NCI-H2029 (cell line): ENCODE data around the gene RBKS.
"Not testable (repeated sequence)": the region's sequence is repeated elsewhere in the genome, so short reads cannot be mapped to it uniquely, and the experiment has no call there.

Source experiments
- DNase-seq: peaks from one replicate; lab custom pipeline; 2025; lab: John Stamatoyannopoulos, UW

Gene RBKS

DNA sequence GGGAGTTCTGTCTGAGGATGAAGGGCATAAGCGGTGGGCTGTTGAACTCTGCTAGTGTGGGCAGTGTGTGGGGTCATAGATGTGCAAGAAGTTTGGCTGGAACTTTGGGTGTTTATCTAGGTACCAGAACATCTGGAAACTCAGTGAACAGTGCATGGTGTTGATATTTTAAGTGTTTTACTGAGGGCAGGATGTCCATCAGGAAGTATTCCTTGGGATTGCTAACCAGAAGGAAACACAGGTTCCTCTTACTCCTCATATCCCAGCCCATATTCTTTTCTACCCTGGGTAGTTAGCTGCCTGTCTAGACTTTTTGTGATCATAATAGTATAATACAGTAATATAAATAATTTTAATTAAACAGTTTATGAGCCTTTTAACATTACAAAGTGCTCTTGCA, 15.9 kb upstream of the RBKS start:
- DNase-seq = no peak

DNA sequence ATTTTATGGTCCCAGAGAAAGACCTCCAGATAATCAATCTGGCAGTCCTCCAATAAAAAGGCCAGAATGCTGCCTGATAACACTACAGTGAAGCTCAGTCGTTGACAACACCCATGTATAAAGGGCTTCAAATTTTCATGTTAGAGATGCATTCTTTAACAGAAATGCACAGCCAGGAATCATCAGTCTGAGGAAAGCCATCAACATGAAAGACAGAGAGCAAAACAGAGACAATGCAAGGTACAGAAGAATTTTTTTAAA, 14.1 kb upstream of the RBKS start:
- DNase-seq = no peak

DNA sequence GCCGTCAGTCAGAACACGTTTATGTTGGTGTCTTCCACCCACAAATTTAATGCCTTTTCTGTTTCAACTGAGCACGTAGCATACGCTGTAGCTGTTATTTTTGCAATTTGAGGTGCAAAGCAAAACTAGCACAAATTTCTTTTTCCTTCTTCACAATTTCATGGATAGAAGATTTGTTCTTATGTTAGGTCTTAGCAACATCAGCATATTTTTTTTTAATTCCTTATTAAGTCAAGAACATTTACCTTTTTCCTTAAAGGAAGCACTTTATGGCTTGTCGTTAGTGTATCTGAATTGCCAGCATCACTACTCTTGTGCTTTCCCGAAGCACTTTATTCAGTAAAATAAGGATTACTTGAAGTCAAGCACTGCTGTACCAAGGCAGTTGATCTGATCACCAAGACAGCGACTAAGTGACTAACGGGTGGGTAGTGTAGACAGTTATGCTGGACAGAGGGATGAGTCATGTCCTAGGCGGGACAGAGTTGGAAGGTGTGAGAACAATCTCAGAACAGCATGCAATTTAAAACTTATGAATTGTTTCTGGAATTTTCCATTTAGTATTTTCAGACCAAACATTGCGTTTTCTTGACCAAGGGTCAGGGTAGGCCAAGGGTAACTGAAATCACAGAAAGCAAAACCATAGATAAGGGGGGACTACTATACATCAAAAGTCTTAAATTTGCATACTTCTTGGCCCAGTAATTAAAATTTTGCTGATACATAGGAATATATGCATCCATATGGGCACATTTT, 13.6 kb upstream of the RBKS start:
- DNase-seq = no peak

DNA sequence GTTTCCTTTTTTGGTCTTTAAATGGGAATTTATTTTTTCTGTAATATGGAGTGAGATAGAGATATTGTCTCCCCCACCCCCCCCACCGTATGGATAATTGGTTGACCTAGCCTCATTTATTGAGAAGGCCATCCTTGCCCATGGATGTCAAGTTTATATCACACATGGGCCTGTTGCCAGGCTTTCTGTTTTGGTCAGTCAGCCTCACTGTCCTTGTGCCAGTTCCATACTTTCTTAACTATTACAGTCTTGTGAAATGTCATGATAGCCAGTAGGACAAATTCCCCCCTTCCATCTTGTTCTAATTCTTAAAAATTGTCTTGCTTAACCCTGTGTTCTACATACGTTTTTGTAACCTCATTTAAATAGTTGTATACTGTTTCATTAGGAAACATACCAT, 12.8 kb upstream of the RBKS start:
- no peak for DNase-seq

DNA sequence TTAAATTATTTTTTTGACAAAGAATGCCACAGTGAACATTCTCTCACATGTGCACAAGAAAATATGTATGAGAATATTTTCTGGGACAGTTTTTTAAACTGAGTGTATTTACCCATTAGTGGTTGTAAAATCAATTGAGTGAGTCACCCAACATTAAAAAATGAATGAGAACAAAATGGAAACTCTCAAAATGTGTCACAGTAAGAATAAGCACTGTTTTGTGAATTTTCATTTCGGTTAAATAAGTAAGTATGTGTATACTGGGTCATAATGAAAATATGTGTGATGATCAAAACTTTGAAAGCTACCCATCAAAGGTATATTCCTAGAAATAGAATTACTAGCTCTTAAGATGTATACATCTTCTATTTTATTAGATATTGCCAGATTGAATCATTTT, 11.9 kb upstream of the RBKS start:
- no peak for DNase-seq

DNA sequence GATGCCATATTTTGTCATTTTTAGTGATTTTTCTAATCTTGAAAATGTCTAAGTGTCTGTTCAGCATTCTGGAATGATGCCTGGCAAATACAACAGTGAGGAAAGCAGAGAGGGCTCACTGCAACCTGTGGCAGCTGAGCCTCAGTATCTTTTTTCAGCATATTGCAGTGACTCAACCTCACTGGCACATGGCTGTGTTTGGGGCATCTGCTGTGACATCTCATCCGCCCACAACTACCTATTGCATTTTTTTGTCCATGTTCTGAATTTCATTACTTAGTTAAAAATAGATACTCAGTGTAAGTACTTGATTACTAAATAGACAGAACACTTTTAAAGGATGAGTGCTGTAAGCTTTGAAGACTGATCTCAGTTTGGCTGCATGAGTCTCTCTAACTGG, 11.0 kb upstream of the RBKS start:
- DNase-seq = no peak

DNA sequence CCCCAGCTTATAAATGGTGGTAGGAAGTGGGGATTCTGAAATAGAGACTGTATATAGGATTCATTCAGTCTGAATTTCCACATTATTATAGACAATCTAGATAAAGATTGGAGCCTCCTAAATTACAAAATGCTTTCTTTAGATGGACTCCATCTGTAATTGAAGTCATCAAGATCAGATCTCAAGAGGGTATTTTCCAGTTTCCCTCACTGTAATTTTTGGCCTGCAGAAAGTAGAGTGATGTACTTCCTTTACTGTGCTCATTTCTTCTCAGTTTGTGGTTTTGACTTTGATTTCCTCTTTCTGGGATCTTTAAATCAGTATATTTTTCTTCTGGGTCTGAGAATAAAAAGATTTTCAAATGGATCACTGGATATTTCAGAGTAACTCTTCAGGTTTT, 7.5 kb upstream of the RBKS start:
- no peak for DNase-seq

DNA sequence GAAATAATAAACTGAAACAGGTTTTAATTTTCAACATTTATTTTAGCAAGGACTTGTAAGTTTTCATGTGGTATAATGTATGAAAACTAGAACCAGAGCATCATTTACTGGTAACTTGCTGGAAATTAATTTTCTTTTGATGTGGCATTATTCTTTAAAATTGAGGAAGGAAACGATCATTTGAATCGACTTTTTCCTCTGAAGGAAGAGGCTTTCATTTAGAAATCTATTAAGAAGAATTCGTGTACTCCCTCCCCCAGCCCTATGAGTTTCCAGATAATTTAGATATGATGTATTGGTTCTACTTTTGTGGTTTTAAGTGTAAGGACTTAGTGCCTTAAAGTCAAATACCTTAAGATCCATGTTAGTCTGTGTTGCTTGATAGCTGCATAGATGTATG, 2.8 kb upstream of the RBKS start:
- DNase-seq = no peak

DNA sequence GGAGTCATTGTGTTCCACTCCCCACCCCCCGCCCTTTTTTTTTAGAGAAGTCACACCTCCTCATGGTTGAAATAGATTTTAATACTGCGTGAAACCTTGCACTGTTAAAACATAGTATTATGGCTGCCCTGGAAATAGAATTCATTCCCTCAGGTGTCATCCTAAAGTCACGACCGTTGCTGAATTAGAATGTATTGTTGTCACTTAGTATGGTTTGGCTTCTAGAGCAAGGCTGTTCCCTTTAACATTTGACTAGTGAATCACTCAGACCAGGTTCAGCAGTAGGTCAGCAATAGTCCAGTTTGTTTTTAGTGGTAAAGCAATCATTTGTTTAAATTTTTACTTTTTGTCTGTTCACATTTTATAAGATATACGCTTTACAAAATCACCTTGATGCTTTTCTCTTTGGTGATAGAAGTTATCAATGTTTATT, 1.5 kb upstream of the RBKS start:
- DNase-seq = no peak

DNA sequence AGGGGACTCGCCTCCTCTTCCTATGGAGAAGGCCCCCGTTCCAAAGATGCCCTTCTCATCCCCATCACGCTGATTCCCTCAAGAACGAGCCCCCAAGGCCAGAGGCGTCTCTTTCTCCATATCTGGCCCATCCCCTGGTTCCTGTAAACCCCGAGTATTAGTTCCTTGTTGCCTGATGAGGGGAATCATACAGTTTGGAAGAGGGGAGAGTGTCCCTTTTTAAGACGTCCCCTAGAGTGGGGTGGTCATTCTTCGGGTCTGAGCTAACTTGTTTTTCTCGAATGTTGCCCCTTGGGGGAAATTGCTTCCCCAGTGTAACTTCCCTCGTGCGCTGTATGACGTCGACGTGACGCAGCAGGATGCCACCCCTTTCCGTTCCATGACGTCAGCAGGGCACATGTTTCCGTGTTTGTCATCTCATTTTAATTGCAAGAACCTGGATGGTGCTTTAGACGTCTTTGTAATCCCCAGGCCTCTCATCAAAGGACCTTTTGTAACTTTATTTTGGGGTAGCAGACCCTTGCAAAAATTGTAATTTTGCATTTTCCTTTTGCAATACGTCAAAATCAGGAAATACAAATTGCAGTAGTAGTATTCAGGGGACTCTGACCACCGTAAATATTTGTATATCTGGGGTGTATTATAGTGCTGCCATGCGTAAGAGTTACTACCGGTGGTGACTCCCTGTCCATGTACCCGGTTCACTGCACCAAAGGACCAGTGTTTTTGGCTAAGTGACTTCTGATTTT, 911 bp upstream of the RBKS start:
- peak; percentile 5 for DNase-seq

DNA sequence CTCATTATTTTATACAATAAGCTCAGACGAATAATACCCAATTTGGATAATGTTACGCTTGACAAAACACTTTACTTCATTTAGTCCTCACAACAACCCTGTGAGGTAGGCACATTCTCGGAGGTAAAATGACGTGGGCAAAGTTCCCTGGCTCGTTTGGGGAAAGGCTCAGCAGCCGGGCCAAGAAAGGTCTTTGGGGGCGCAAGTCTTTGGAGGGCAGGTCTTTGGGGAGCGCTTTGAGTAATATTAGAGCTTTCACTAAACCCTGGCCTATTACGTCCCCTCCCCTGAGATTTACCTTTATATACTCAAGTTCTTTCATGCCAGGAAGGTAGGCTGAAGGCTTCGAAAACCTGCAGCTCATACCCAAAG, 427 bp downstream of the RBKS start:
- DNase-seq = no peak

DNA sequence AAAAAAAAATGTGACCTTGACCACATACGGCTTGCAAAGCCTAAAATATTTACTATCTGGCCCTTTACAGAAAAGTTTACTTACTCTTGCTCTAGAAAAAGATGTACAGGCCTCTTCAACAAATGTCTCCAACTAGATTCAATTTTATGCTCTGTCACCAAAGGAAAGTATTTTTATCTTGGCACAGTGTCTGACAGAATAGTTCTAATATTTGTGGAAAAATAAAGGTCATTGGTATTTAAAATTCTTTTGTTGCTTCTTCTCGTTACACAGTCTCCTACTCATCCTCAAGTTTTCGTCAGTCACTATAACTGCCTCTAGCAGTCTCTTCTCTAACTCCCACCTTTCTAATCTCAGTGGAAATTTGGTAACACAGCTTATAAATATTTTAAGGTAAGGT, 1.4 kb downstream of the RBKS start:
- no peak for DNase-seq

DNA sequence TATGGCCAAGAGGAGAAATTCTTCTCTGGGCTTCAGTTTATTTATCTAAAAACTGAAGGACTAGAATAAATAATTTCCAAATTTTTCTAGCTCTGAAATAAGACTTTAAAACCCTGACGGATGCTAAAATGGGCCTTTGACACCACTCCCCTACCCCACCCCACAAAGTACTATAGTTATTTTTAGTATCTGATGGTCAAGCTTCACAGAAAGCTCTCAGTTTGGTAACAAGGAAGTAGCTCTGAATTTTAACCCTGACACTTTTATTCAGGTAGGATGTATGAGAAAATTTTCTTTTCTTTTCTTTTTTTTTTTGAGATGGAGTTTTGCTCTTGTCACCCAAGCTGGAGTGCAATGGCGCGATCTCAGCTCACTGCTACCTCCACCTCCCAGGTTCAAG, 2.4 kb downstream of the RBKS start:
- DNase-seq = no peak

DNA sequence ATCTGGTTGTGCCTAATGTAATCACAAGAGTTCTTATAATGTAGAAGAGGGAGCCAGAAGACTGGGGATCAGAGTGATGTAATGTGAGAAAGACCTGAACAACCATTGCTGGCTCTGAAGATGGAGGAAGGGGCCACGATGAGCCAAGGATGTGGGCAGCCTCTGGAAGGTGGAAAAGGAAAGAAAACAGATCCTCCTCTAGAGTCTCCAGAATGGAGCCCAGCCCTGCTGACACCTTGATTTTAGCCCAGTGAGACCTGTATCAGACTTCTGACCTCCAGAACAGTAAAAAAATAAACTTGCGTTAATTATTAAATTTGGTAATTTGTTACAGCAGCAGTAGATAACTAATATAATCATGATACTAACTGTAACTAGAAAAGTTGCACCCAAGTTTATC, 3.1 kb downstream of the RBKS start:
- DNase-seq = no peak

DNA sequence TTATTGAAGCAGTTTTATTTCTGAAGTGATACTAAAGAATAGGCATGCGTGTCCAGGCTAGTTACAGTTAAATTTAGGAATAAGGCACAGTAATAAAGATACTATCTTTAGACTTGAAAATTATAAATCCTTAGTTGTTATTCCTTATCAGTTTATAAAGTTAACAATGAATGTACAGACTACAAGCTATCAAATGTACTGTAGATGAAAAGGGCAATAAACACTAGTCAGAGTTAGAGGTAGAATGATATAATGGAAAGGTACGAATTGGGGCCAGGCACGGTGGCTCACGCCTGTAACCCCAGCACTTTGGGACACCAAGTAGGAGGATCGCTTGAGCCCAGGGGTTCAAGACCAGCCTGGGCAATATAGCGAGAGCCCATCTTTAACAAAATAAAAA, 3.9 kb downstream of the RBKS start:
- no peak for DNase-seq

DNA sequence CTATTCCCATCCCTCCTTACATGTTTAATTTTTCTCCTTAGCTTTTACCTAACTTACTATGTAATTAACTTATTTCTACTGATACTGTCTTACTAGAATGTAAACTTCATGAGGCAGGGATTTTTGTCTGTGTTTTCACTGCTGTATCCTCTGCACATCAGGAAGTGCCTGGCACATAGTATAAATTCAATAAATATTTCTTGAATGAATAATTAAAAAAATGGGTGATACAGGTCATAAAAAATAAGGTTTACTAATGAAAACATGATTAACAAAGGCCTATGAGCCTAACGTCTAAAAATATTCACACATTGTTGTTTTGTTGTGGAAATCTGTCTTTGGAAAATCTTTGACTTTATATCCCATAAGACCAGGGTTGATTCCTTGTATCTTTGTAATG, 4.5 kb downstream of the RBKS start:
- DNase-seq = no peak

DNA sequence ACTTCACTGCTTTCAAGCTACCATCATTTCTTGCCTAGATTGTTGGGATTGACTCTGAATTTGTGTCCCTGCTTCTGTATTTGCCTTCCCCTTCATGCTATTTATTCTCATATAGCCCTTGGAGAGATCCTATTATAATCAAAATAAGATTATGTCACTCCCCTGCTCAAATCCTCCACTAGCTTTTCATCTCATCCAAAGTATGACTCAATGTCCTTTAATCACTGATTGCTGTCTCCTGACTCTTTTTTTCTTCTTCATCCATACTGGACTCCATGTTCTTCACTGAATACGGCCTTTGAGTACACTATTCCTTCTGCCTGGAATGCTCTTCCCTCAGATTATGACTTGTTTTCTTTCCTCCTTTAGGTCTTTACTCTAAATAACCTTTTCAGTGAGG, 5.0 kb downstream of the RBKS start:
- DNase-seq = no peak

DNA sequence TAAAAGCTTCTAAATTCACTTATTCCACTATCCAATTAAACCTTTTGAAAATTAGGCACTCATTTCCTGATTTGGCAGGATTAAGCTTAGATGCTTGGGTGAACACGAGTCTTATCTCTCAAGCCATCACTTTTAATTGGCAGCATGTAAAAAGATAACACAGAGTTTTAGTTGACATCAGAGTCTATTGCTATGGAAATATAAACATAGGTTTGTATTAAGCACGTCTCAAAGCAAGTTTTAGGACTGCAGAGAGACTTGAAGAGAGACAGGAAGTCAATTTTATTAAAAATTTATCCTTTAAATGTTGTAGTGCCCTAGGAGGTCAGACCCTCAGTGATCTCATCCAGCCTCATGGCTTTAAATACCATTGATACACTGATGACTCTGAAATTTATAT, 5.6 kb downstream of the RBKS start:
- DNase-seq = no peak

DNA sequence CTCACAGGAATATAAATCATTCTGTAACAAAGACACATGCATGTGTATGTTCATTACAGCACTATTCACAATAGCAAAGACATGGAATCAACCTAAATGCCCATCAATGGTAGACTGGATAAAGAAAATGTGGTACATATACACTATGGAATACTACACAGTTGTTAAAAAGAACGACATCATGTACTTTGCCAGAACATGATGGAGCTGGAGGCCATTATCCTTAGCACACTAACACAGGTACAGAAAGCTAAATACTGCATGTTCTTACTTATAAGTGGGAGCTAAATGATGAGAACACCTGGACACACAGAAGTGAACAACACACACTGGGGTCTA, 7.6 kb downstream of the RBKS start:
- DNase-seq = not testable (repeated sequence)

DNA sequence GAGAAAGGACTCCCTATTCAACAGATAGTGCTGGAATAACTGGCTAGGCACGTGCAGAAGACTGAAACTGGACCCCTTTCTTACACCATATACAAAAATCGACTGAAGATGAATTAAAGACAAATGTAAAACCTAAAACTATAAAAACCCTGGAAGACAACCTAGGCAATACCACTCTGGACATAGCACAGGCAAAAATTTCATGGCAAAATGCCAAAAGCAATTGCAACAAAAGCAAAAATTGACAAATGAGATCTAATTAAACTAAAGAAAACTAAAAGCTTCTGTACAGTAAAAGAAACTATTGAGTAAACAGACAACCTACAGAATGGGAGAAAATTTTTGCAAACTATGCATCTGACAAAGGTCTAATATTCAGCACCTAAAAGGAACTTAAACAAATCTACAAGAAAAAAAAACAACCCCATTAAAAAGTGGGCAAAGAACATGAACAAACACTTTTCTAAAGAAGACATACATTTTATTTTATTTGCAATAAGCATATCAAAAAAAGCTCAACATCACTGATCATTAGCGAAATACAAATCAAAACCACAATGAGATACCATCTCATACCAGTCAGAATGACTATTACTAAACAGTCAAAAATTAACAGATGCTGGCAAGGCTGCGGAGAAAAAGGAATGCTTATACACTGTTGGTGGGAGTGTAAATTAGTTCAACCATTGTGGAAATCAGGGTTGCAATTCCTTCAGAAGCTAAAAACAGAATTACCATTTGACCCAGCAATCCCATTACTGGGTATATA, 8.2 kb downstream of the RBKS start:
- DNase-seq = not testable (repeated sequence)

DNA sequence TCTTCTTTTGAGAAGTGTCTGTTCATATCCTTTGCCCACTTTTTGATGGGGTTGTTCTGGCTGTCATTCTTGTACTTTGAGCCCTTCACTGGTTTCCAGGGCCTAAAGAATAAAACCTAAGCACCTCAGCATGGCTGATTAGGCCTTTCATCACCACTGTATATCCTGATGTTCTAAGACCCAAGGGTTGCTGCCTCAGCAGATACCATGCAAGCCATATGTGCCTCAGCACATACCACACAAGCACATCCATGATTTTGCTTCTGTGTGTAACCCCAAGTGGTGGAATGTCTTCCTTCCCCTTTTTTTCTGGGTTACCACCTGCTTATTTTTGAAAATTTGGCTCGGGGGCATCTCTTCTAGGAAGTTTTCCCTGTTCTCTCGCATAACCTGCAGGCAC, 11.4 kb downstream of the RBKS start:
- no peak for DNase-seq

DNA sequence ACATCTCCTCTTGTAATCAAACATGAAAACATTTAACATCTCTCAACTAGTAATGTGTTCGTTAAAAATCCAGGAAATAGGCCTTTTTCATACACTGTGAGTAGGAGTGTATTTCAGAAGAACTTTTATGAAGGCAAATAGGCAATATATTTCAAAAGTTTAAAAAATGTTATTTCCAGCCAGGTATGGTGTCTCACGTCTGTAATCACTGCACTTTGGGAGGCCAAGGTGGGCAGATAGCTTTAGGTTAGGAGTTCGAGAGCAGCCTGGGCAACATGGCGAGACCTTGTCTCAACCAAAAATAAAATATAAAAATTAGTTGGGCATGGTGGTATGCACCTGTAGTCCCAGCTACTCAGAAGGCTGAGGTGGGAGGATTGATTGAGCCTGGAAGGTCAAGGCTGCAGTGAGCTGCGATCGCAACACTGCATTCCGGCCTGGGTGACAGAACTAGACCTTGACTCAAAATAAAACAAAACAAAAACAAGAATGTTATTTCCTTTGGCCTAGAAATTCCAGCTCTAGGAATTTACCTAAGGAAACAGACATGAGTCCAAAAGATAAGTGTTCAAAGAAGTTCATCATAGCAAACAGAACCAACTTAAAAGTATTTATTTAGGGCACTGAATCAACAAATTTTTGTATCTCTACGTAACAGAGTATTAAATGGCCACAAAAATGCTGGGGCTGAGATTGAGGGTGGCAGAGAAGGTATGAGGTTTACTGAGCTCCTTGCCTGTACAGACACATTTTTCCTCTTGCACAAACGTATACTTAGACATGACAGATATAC, 14.9 kb downstream of the RBKS start:
- DNase-seq = no peak

DNA sequence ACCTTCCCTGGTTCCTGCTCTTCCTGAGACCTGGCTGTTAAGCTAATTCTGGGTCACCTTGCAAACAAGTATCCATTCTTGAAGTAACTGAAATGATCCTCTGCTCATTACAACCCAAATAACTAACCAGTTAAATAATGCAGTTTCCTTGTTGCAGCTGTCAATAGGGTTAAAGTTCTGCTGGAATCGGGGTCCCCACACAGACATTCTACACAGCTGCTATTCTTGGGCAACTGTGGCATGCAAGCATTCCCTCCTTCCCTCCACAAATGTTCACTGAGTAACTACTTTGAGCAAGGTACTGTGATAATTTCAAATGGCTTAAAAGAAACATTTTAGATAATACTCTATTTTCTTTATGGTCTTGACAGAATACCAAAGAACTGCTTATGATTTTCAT, 17.1 kb downstream of the RBKS start:
- no peak for DNase-seq
